Calu3 (cell line): ENCODE measurements around the gene CLTRN. TPM values are rescaled to one million over a fixed set of nuclear protein-coding genes. Genes with fewer than 3 reads are reported as not detected.
"Not testable (repeated sequence)": the region's sequence is repeated elsewhere in the genome, so short reads cannot be mapped to it uniquely, and the experiment has no call there.

Source experiments
- BruUV-seq: library from RNA; stranded (reverse); fragments of 400-500 nt; replicated peaks from 2 replicates; lab custom pipeline; 2021; lab: Mats Ljungman, UMichigan
- CTCF ChIA-PET: fragments of 300-600 bp; sonication (Branson Sonifier 250); formaldehyde crosslinking; loops from one replicate; lab custom pipeline; 2022; ENCODE audit warnings: antibody characterized with exemption; lab: Charles Lee
- DNase-seq: peaks from one replicate; pipeline ENCODE4 v3.0.0; 2022
- H3K27ac Mint-ChIP-seq: one replicate; pipeline ENCODE4 v1.8.0; 2022; ENCODE audit warnings: mixed read lengths; ENCODE audit not compliant: unreplicated experiment
- H3K27me3 Mint-ChIP-seq: one replicate; pipeline ENCODE4 v1.8.0; 2022; ENCODE audit warnings: mixed read lengths; ENCODE audit not compliant: unreplicated experiment
- H3K36me3 Mint-ChIP-seq: one replicate; pipeline ENCODE4 v1.8.0; 2022; ENCODE audit warnings: mild to moderate bottlenecking, moderate library complexity, mixed read lengths; ENCODE audit not compliant: insufficient read depth, unreplicated experiment
- H3K4me1 Mint-ChIP-seq: one replicate; pipeline ENCODE4 v1.8.0; 2022; ENCODE audit warnings: mild to moderate bottlenecking, low read depth, mixed read lengths; ENCODE audit not compliant: unreplicated experiment
- H3K4me3 Mint-ChIP-seq: one replicate; pipeline ENCODE4 v1.8.0; 2022; ENCODE audit warnings: mild to moderate bottlenecking, low read depth, moderate library complexity, mixed read lengths; ENCODE audit not compliant: unreplicated experiment
- H3K9me3 Mint-ChIP-seq: one replicate; pipeline ENCODE4 v1.8.0; 2022; ENCODE audit warnings: low read depth, mixed read lengths; ENCODE audit not compliant: unreplicated experiment
- intact Hi-C: fragments of 100-400 bp; cut with micrococcal nuclease; formaldehyde crosslinking; loops from one replicate; pipeline ENCODE4 v1.10.0; 2022; ENCODE audit not compliant: unreplicated experiment
- total RNA-seq: library from RNA; stranded (reverse); gene quantifications from 2 replicates; pipeline ENCODE4 v1.2.3, GENCODE V29; 2022
- TF ChIP-seq, protein P1 (sequence below): fragments of 200-600 bp; IDR thresholded peaks from one replicate; pipeline ENCODE4 v1.8.0; 2022; ENCODE audit warnings: antibody characterized with exemption; ENCODE audit not compliant: unreplicated experiment

The CLTRN gene
- total RNA-seq, 1 experiment from 2014 or later: 35.3 TPM

DNA sequence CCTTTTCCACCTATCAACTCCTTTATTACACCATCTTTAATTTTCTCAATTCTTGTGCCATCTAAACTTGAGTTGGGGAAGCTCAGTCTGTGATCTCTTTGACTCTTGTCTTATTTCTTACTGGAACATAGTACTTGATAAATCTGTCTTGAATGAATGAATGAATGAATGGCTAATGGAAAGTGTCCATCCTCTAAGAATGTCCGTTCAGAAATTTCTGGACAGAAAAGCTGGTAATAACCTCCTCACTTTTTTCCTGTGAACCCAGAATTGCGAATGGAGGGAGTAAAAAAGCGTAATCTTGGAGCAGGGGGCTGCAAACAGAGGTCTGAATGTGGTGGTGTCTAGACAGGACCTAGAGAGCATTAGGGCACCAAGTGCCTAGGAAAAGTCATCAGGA lies 9.4 kb upstream of the CLTRN start:
- CTCF ChIA-PET: no interaction called here
- no TSS peak for BruUV-seq
- Mint-ChIP-seq H3K4me1 (peaks cover 7% of the 10 kb centered on the region), H3K36me3 (no peaks in the 10 kb centered on the region), H3K4me3 (no peak overlapping the region), H3K27me3 (no peaks in the 10 kb centered on the region), H3K27ac (no peak overlapping the region), H3K9me3 (no peaks in the 10 kb centered on the region)
- intact Hi-C loops: no loop called here
- TF ChIP-seq, protein P1, sequence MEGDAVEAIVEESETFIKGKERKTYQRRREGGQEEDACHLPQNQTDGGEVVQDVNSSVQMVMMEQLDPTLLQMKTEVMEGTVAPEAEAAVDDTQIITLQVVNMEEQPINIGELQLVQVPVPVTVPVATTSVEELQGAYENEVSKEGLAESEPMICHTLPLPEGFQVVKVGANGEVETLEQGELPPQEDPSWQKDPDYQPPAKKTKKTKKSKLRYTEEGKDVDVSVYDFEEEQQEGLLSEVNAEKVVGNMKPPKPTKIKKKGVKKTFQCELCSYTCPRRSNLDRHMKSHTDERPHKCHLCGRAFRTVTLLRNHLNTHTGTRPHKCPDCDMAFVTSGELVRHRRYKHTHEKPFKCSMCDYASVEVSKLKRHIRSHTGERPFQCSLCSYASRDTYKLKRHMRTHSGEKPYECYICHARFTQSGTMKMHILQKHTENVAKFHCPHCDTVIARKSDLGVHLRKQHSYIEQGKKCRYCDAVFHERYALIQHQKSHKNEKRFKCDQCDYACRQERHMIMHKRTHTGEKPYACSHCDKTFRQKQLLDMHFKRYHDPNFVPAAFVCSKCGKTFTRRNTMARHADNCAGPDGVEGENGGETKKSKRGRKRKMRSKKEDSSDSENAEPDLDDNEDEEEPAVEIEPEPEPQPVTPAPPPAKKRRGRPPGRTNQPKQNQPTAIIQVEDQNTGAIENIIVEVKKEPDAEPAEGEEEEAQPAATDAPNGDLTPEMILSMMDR: no peak
- DNase-seq: no peak

GRCh38 chrX:15672881-15673280 lies 8.3 kb upstream of the CLTRN start:
- BruUV-seq: no TSS peak
- intact Hi-C loops: no loop called here

DNA sequence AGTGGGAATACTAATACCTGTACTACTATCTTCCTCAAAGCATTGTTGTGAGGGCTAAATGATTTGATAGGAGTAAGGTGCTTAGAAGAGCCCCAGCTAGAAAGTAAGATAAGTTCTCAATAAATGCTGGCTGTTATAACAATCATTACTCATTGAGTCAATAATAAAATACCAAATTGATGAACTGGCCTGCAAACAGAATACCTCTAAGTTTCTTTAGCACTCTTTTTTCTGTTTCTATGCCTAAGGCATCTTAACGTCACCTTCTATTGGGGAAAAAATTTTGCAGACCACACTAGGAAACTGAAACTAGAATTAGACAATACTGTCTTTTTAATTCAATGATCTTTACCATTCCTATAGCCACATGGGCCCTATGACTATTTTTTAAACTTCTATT lies 1.2 kb downstream of the CLTRN start:
- Mint-ChIP-seq H3K36me3 (no peaks in the 10 kb centered on the region), H3K4me1 (peaks cover 25% of the 10 kb centered on the region), H3K4me3 (no peak overlapping the region), H3K27me3 (no peaks in the 10 kb centered on the region), H3K27ac (no peak overlapping the region), H3K9me3 (no peaks in the 10 kb centered on the region)
- intact Hi-C loops: loop anchor here (10.0 kb wide), 1 partner anchor 169 kb away; the partner anchor contains the start of gene PIR
- DNase-seq: no peak
- CTCF ChIA-PET: no interaction called here
- BruUV-seq: no TSS peak
- TF ChIP-seq, protein P1: no peak

More at GRCh38 chrX:15672881-15673280, 8.3 kb upstream of the CLTRN start:
- TF ChIP-seq, protein P1: no peak
- Mint-ChIP-seq H3K4me1 (peaks cover 7% of the 10 kb centered on the region), H3K36me3 (no peaks in the 10 kb centered on the region), H3K27ac (no peak overlapping the region), H3K27me3 (no peaks in the 10 kb centered on the region), H3K4me3 (no peak overlapping the region), H3K9me3 (no peaks in the 10 kb centered on the region)
- no peak for DNase-seq
- CTCF ChIA-PET: no interaction called here

GRCh38 chrX:15654804-15655203 lies 9.8 kb downstream of the CLTRN start:
- DNase-seq, H3K4me3 Mint-ChIP-seq, BruUV-seq, intact Hi-C loops, H3K9me3 Mint-ChIP-seq, H3K27me3 Mint-ChIP-seq, H3K4me1 Mint-ChIP-seq, H3K27ac Mint-ChIP-seq, H3K36me3 Mint-ChIP-seq, CTCF ChIA-PET: not testable (repeated sequence)

GRCh38 chrX:15653961-15654360 lies 10.6 kb downstream of the CLTRN start:
- DNase-seq: no peak
- peaks cover 4% of the 10 kb centered on the region for H3K9me3 Mint-ChIP-seq
- TF ChIP-seq, protein P1: no peak
- intact Hi-C loops: no loop called here
- H3K36me3 Mint-ChIP-seq: no peaks in the 10 kb centered on the region
- no peaks in the 10 kb centered on the region for H3K27me3 Mint-ChIP-seq
- no peak overlapping the region for H3K27ac Mint-ChIP-seq
- BruUV-seq: no TSS peak
- H3K4me3 Mint-ChIP-seq: no peak overlapping the region
- no peaks in the 10 kb centered on the region for H3K4me1 Mint-ChIP-seq
- CTCF ChIA-PET: no interaction called here

DNA sequence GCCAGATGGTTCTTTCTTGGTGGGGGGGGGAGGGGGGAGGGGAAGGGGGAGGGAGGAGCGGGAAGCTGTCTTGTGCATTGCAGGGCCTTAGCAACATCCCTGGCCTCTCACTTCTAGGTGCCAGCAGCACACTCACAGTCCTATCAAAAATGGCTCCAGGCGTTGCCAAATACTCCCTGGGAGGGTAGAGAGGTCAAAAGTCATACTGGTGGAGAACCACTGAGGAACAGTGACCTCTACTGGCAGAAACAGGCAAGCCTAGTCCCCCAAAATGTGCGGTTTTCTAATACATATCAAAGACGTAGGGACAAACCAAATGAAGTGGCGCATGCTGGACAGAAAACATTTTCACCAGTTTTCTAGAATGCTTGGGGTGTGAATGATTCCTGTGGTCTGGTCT lies 17.1 kb downstream of the CLTRN start:
- H3K9me3 Mint-ChIP-seq, BruUV-seq, DNase-seq, H3K27me3 Mint-ChIP-seq, H3K27ac Mint-ChIP-seq, intact Hi-C loops, H3K36me3 Mint-ChIP-seq, CTCF ChIA-PET, H3K4me3 Mint-ChIP-seq: not testable (repeated sequence)
- peaks cover 16% of the 10 kb centered on the region for H3K4me1 Mint-ChIP-seq
